GM12875 (cell line): ENCODE data around the gene SCFD1.
"Not testable (repeated sequence)": the region's sequence is repeated elsewhere in the genome, so short reads cannot be mapped to it uniquely, and the experiment has no call there.

ENCODE experiments used
- H3K4me3 ChIP-seq: one replicate; pipeline ENCODE4 v1.5.1; 2011; ENCODE audit warnings: low read depth, low read length, control low read depth
- CTCF ChIP-seq: IDR thresholded peaks from 2 replicates; pipeline ENCODE4 v1.5.1; 2011; ENCODE audit warnings: low read depth, mild to moderate bottlenecking, control low read depth, inconsistent platforms, low read length, moderate library complexity, borderline replicate concordance; ENCODE audit not compliant: insufficient read depth

The SCFD1 gene

DNA sequence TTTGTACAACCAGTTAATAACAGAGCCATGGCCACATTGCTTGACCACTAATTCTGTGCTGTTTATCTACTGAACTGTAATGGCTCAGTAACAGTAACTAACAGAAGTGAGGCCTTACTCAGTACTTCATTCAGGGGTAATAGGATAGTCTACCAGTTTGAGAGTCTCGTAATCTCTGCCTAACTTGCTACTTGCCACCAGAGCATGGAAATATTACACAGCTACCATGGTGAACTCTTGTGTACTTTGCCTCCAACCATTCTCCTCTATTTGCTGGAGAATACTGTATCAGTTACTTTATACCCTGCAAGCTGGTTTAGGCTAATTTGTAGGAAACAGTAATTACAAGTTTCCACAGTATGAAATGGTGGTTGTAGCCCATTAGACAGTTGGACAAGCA is 10.6 kb downstream of the SCFD1 start:
- no peak overlapping the region for H3K4me3 ChIP-seq
- no peak for TF ChIP-seq CTCF

GRCh38 chr14:30638926-30639325 is 16.8 kb downstream of the SCFD1 start:
- TF ChIP-seq CTCF, result no peak

GRCh38 chr14:30641207-30641606 is 19.1 kb downstream of the SCFD1 start:
- H3K4me3 ChIP-seq, result no peak overlapping the region
- no peak for TF ChIP-seq CTCF

More at GRCh38 chr14:30638926-30639325, 16.8 kb downstream of the SCFD1 start:
- no peak overlapping the region for H3K4me3 ChIP-seq

DNA sequence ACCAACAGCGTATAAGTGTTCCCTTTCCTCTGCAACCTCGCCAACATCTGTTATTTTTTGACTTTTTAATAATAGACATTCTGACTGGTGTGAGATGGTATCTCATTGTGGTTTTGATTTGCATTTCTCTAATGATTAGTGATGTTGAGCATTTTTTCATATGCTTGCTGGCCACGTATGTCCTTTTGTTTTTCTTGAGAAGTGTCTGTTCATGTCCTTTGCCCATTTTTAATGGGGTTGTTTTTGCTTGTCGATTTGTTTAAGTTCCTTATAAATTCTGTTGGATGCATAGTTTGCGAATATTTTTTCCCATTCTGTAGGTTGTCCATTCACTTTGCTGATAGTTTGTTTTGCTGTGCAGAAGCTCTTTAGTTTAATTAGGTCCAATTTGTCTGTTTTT is 22.3 kb downstream of the SCFD1 start:
- not testable (repeated sequence) for H3K4me3 ChIP-seq

- H3K4me3 ChIP-seq, result no peak overlapping the region
- no peak for TF ChIP-seq CTCF
Measured at GRCh38 chr14:30645600-30645999, 23.5 kb downstream of the SCFD1 start.

DNA sequence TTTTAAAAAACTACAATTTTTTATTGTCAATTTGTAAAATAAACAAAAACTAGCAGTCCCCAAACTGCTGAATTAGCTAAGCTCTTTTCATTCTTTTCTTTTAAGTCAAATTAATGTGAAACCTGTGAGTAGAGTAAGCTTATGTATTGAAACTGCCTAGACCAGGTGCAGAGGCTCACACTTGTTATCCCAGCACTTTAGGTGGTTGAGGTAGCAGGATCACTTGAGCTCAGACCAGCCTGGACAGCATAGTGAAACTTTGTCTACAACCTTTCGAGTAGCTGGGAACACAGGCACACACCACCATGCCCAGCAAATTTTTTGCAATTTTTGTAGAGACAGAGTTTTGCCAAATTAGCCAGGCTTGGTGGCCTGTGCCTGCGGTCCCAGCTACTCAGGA is 26.4 kb downstream of the SCFD1 start:
- TF ChIP-seq CTCF, result no peak
- no peak overlapping the region for H3K4me3 ChIP-seq

GRCh38 chr14:30651937-30652336 is 29.8 kb downstream of the SCFD1 start:
- H3K4me3 ChIP-seq, result no peak overlapping the region
- no peak for TF ChIP-seq CTCF

- TF ChIP-seq CTCF, result no peak
- no peak overlapping the region for H3K4me3 ChIP-seq
Measured at GRCh38 chr14:30655124-30655523, 33.0 kb downstream of the SCFD1 start.
